ENCODE data around the gene FOSL2. TPM values are rescaled to one million over a fixed set of nuclear protein-coding genes. Genes with fewer than 3 reads are reported as not detected.

Gene FOSL2
- total RNA-seq, 1 experiment from 2014 or later: 4.0 TPM

DNA sequence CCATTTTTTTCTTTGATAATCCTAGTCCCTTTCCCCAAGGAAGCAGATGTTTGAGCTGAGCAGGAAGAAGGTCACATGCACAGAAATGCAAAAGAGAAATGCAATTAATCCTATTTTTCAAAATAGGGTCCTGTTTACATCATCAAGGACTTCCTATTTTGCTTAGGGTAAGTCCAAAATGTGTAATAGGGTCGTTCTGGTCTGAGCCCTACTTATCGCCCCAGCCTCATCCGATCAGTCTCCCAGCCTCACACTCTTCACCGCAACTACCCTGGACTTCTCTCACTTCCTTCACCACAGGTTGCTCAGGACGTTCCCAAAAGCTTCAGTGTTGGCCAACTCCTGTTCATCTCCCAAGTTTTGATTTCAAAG lies 32.8 kb downstream of the FOSL2 start:
- ATAC-seq (no peak), DNase-seq (ENCODE audit: low spot score) (no peak)
- CTCF ChIA-PET: no interaction called here

DNA sequence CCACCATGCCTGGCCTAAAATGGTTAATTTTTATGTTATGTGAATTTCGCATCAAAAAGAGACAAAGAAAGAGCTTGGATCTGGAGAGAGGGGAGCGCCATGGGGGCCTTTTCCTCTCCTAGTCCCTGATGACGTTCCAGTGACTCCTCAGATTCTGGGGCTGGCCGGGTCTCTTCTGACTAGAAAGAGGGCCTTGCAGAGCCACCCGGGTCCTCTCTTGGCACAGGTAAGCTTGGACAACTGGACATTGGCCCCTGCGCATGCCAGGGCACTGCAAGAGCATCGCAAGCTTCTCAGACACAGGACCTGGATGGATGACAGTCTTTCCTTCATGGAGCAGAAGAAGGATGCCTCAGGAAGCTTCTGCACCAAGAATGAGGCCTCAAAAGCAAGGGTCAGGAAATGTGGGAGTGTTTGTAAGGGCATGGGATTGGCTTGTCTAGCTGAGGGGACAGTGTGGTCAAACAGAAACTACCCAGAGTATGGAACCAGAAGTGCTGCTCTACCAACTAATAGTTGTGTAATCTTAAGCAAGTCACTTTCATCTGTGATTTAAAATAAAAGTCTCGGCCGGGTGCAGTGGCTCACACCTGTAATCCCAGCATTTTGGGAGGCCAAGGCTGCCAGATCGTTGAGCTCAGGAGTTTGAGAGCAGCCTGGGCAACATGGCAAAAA lies 35.2 kb downstream of the FOSL2 start:
- Mint-ChIP-seq H3K36me3 (peaks cover under 1% of the 10 kb centered on the region), H3K9me3 (peaks cover 9% of the 10 kb centered on the region), H3K4me1 (peaks cover 6% of the 10 kb centered on the region; the same call in 1 of the 2 replicates), H3K27ac (no peak overlapping the region), H3K27me3 (ENCODE audit: low read depth) (no peaks in the 10 kb centered on the region), H3K4me3 (no peak overlapping the region)
- no peak for TF ChIP-seq GRHL2 (CRISPR knock-in tag; IDR thresholded peaks at IDR 0.05; ENCODE audit: insufficient replicate concordance, severe bottlenecking)
- TF ChIP-seq, protein P1, sequence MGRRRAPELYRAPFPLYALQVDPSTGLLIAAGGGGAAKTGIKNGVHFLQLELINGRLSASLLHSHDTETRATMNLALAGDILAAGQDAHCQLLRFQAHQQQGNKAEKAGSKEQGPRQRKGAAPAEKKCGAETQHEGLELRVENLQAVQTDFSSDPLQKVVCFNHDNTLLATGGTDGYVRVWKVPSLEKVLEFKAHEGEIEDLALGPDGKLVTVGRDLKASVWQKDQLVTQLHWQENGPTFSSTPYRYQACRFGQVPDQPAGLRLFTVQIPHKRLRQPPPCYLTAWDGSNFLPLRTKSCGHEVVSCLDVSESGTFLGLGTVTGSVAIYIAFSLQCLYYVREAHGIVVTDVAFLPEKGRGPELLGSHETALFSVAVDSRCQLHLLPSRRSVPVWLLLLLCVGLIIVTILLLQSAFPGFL (CRISPR knock-in tag; IDR thresholded peaks at IDR 0.05; ENCODE audit: borderline replicate concordance): no peak
- ChIA-PET CTCF (interaction anchor here (1.4 kb wide), 1 partner anchor 705 kb away, joined by 3 read pairs; no protein-coding TSS in a partner anchor), POLR2A (no interaction called here)
- no peak for DNase-seq (ENCODE audit: low spot score)
- ATAC-seq: no peak

More for the DNA sequence above, 32.8 kb downstream of the FOSL2 start:
- Mint-ChIP-seq H3K36me3 (no peaks in the 10 kb centered on the region), H3K9me3 (no peaks in the 10 kb centered on the region), H3K4me3 (no peak overlapping the region), H3K4me1 (no peaks in the 10 kb centered on the region; the same call in 1 of the 2 replicates), H3K27ac (no peak overlapping the region), H3K27me3 (ENCODE audit: low read depth) (no peaks in the 10 kb centered on the region)
- POLR2A ChIA-PET: no interaction called here
- no peak for TF ChIP-seq ZNF121 (CRISPR knock-in tag; IDR thresholded peaks at IDR 0.05)

DNA sequence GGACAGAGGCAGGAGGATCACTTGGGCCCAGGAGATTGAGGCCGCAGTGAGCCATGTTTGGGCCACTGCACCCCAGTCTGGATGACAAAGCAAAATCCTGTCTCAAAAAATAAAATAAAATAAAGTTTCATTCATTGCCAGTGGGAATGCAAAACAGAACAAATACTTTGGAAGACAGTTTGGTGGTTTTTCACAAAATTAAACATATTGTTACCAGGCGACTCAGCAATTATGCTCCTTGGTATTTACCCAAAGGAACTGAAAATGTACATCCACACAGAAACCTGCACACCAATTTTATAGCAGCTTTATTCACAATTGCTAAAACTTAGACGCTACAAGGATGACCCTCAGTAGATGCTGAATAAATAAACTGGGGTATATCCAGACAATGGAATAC lies 35.8 kb downstream of the FOSL2 start:
- H3K36me3 Mint-ChIP-seq: peaks cover 4% of the 10 kb centered on the region
- POLR2A ChIA-PET: no interaction called here
- TF ChIP-seq, protein P2, sequence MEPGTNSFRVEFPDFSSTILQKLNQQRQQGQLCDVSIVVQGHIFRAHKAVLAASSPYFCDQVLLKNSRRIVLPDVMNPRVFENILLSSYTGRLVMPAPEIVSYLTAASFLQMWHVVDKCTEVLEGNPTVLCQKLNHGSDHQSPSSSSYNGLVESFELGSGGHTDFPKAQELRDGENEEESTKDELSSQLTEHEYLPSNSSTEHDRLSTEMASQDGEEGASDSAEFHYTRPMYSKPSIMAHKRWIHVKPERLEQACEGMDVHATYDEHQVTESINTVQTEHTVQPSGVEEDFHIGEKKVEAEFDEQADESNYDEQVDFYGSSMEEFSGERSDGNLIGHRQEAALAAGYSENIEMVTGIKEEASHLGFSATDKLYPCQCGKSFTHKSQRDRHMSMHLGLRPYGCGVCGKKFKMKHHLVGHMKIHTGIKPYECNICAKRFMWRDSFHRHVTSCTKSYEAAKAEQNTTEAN (CRISPR knock-in tag; IDR thresholded peaks at IDR 0.05): no peak
- TF ChIP-seq JUN (CRISPR knock-in tag; IDR thresholded peaks at IDR 0.05): no peak
- TF ChIP-seq, protein P3, sequence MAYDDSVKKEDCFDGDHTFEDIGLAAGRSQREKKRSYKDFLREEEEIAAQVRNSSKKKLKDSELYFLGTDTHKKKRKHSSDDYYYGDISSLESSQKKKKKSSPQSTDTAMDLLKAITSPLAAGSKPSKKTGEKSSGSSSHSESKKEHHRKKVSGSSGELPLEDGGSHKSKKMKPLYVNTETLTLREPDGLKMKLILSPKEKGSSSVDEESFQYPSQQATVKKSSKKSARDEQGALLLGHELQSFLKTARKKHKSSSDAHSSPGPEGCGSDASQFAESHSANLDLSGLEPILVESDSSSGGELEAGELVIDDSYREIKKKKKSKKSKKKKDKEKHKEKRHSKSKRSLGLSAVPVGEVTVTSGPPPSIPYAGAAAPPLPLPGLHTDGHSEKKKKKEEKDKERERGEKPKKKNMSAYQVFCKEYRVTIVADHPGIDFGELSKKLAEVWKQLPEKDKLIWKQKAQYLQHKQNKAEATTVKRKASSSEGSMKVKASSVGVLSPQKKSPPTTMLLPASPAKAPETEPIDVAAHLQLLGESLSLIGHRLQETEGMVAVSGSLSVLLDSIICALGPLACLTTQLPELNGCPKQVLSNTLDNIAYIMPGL (CRISPR knock-in tag; IDR thresholded peaks at IDR 0.05): no peak
- no peak for TF ChIP-seq ZNF263 (CRISPR knock-in tag; IDR thresholded peaks at IDR 0.05; ENCODE audit: low read depth)
- TF ChIP-seq ZNF219 (CRISPR knock-in tag; IDR thresholded peaks at IDR 0.05; ENCODE audit: borderline replicate concordance): no peak
- TF ChIP-seq, protein P4, sequence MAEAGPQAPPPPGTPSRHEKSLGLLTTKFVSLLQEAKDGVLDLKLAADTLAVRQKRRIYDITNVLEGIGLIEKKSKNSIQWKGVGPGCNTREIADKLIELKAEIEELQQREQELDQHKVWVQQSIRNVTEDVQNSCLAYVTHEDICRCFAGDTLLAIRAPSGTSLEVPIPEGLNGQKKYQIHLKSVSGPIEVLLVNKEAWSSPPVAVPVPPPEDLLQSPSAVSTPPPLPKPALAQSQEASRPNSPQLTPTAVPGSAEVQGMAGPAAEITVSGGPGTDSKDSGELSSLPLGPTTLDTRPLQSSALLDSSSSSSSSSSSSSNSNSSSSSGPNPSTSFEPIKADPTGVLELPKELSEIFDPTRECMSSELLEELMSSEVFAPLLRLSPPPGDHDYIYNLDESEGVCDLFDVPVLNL (CRISPR knock-in tag; IDR thresholded peaks at IDR 0.05; ENCODE audit: borderline replicate concordance, low read depth): no peak
- no peak for TF ChIP-seq GABPB1 (CRISPR knock-in tag; IDR thresholded peaks at IDR 0.05)
- TF ChIP-seq, protein P5, sequence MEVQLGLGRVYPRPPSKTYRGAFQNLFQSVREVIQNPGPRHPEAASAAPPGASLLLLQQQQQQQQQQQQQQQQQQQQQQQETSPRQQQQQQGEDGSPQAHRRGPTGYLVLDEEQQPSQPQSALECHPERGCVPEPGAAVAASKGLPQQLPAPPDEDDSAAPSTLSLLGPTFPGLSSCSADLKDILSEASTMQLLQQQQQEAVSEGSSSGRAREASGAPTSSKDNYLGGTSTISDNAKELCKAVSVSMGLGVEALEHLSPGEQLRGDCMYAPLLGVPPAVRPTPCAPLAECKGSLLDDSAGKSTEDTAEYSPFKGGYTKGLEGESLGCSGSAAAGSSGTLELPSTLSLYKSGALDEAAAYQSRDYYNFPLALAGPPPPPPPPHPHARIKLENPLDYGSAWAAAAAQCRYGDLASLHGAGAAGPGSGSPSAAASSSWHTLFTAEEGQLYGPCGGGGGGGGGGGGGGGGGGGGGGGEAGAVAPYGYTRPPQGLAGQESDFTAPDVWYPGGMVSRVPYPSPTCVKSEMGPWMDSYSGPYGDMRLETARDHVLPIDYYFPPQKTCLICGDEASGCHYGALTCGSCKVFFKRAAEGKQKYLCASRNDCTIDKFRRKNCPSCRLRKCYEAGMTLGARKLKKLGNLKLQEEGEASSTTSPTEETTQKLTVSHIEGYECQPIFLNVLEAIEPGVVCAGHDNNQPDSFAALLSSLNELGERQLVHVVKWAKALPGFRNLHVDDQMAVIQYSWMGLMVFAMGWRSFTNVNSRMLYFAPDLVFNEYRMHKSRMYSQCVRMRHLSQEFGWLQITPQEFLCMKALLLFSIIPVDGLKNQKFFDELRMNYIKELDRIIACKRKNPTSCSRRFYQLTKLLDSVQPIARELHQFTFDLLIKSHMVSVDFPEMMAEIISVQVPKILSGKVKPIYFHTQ (CRISPR knock-in tag; IDR thresholded peaks at IDR 0.05): no peak
- no peak for TF ChIP-seq ATF1 (CRISPR knock-in tag; IDR thresholded peaks at IDR 0.05)
- TF ChIP-seq, protein P6, sequence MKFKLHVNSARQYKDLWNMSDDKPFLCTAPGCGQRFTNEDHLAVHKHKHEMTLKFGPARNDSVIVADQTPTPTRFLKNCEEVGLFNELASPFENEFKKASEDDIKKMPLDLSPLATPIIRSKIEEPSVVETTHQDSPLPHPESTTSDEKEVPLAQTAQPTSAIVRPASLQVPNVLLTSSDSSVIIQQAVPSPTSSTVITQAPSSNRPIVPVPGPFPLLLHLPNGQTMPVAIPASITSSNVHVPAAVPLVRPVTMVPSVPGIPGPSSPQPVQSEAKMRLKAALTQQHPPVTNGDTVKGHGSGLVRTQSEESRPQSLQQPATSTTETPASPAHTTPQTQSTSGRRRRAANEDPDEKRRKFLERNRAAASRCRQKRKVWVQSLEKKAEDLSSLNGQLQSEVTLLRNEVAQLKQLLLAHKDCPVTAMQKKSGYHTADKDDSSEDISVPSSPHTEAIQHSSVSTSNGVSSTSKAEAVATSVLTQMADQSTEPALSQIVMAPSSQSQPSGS (CRISPR knock-in tag; IDR thresholded peaks at IDR 0.05; ENCODE audit: borderline replicate concordance, low read depth): no peak
- no peak for TF ChIP-seq MXD4 (CRISPR knock-in tag; IDR thresholded peaks at IDR 0.05; ENCODE audit: borderline replicate concordance)
- TF ChIP-seq, protein P7, sequence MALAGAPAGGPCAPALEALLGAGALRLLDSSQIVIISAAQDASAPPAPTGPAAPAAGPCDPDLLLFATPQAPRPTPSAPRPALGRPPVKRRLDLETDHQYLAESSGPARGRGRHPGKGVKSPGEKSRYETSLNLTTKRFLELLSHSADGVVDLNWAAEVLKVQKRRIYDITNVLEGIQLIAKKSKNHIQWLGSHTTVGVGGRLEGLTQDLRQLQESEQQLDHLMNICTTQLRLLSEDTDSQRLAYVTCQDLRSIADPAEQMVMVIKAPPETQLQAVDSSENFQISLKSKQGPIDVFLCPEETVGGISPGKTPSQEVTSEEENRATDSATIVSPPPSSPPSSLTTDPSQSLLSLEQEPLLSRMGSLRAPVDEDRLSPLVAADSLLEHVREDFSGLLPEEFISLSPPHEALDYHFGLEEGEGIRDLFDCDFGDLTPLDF (CRISPR knock-in tag; IDR thresholded peaks at IDR 0.05): no peak
- TF ChIP-seq EMX1 (CRISPR knock-in tag; IDR thresholded peaks at IDR 0.05): no peak
- no peak for TF ChIP-seq GRHL2 (CRISPR knock-in tag; IDR thresholded peaks at IDR 0.05; ENCODE audit: insufficient replicate concordance, severe bottlenecking)

More for the DNA sequence above, 35.8 kb downstream of the FOSL2 start:
- Mint-ChIP-seq H3K27me3 (ENCODE audit: low read depth) (no peaks in the 10 kb centered on the region), H3K4me3 (no peak overlapping the region), H3K27ac (no peak overlapping the region), H3K4me1 (peaks cover 6% of the 10 kb centered on the region; the same call in 1 of the 2 replicates), H3K9me3 (peaks cover 15% of the 10 kb centered on the region)
- ATAC-seq (no peak), DNase-seq (ENCODE audit: low spot score) (no peak)
- CTCF ChIA-PET: interaction anchor here (1.4 kb wide), 1 partner anchor 705 kb away, joined by 3 read pairs; no protein-coding TSS in a partner anchor
